ENCODE data around the gene IGHMBP2.
"Not testable (repeated sequence)": the region's sequence is repeated elsewhere in the genome, so short reads cannot be mapped to it uniquely, and the experiment has no call there.

Gene IGHMBP2

DNA sequence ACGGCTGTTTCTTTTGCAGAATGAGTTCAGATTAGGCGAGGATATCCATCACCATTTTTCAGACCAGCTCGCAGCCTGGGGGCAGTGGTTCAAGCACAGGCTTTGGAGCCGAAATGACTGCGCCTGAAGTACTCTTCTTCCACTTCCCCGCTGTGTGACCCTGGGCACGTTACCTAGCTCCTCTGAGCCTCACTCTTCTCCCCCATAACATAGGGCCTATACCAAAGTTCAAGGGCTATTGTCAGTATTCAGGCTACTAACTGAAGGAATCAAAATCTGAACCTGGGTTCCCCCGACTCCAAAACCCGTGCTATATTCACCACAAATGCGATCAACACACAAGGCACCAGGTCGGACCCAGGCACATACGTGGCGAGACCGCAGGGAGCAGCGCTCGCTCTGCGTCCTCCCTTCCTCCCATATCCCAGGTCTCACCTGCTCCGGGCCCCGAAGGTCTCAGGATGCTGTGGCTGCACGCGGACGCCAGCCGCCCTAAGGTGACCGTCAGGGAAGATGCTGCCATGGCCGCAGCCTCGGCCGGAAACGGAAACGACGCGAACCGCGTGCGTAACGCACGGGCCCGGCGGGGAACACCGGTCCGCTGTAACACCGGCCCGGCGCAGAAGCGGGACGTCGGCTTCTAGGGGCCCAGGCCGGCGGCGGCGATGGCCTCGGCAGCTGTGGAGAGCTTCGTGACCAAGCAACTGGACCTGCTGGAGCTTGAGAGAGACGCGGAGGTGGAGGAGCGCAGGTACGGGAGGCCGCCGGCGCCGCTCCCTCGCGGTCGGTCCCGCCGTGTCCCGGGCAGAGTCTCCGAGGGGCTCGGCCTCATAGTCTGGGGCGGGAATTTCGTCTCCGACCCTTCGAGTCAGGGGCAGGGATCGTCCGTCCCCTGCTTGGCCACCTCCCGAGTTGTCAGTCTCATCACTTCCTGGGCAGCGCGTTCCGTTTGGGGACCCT lies at the start of gene IGHMBP2, which contains the start of gene MRPL21:
TSS of gene IGHMBP2 (plus strand) at position 604 of the 960 bp plus-strand sequence. CDS start at position 666, 62 bp downstream.
TSS of gene MRPL21 (minus strand) at position 545 of the 960 bp plus-strand sequence. CDS start at position 523, 22 bp downstream.
- peak; percentile 78 to 84 (median 82) for DNase-seq (ENCODE audit: low read depth in 3 of 3)

DNA sequence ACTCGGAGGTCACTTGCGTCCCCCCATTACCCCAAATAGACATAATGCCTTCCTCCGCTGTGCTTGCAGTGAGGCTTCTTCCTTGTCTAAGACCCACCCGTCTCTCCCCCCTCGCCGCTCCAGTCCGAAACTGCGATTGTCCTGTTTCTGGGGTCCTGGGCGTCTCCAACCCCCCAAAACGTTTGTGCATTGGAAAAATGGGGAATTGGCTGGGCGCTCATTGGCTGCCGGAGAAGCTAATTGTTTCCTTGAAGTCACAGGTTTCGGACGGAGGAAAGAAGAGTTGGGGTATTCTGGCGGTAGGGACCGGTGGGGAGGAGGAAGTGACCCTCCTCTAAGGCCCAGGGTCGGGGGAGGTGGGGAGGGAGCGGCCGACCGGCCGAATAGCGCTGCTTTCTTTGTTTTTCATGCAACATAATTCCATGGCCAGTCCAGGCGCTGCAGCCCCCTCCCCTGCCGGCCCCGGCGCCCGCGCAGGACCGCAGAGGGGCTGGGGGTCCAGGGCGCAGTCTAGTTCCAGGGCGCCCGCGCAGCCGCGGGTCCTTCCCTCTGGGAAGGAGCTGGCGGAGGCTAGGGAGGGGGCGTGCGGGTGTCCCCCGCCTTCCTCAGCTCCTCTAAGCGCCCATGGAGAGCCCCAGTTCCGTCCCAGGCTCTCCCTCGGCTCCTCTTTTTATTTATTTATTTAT lies 49.3 kb upstream of the IGHMBP2 start:
- no peak for DNase-seq (ENCODE audit: low read depth in 3 of 3)

DNA sequence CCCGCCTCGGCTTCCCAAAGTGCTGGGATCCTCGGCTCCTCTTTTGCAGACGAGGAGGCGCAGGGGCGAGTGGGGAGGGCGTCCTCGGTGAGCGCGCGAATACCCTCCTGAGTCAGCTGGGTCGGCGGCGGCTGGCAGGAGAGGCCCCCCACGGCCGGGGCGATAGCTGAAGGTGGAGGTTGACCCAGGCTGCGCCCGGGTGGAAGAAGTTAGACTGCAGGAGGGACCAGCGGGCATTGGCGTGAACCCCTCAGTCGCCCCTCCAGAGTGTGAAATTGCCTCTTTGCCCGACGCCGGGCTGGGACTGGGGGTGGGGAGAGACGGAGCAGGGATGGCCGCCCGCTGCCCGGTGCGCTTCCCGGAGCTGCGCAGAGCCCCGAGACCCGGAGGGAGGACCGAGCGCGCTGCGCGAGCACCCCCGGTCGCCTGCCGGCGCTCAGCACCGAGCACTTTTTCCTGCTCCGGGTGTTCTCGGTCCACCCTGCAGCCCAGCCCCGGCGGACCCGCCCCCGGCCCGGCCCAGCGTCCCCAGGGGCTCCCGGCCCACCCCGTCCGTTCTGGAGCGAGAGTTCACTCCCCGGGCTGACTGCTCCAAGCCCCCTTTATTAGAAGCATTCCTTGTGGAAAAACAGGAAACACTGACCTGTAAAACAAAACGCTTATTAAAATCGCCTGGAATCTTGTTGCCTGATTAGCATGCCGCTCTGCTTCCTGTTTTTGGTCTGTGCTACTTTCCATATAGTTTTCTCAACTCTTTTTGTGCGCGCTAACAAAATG lies 48.3 kb upstream of the IGHMBP2 start:
- no peak for DNase-seq (ENCODE audit: low read depth in 3 of 3)

DNA sequence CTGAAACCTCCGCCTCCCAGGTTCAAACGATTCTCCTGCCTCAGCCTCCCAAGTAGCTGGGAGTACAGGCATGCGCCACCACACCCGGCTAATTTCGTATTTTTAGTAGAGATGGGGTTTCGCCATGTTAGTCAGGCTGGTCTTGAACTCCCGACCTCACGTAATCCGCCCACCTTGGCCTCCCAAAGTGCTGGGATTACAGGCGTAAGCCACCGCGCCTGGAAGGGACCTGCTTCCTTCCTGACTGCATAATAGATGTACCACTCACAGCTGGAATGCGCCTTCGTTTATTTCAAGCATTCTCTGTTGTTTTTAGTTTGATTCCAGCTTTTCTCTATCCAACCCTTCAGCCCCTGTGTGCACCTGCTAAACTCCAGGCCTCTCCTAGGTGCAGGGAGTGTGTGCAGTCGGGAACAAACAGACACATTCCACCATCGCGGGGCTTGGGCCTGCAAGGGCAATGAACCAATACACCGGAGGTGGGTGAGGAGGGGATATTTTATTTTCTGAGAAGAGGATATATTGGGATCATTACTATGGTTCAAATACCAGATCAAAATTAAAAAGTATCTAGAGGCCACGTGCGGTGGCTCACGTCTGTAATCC lies 47.2 kb upstream of the IGHMBP2 start:
- DNase-seq (ENCODE audit: low read depth in 3 of 3), result not testable (repeated sequence)

DNA sequence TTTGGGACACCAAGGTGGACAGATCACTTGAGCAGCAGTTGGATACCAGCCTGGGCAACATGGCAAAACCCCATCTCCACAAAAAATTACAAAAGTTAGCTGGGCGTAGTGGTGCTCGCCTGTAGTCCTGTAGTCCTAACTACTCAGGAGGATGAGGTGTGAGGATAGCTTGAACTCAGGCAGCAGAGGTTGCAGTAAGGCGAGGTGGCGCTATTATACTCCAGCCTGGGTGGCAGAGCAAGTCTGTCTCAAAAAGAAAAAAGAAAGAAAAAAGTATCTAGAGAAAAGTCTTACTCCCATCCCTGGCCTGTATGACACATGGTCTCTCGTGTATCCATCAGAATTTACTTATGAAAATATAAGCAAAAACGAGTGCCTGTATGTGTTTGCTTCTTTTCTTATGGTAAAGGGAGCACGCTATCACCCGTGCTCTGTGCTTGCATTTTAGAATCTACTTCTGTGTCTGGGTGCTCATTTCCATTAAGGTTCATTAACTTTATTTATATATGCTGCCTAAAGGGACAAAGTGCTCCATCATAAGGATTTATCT lies 46.6 kb upstream of the IGHMBP2 start:
- no peak for DNase-seq (ENCODE audit: low read depth in 3 of 3)

DNA sequence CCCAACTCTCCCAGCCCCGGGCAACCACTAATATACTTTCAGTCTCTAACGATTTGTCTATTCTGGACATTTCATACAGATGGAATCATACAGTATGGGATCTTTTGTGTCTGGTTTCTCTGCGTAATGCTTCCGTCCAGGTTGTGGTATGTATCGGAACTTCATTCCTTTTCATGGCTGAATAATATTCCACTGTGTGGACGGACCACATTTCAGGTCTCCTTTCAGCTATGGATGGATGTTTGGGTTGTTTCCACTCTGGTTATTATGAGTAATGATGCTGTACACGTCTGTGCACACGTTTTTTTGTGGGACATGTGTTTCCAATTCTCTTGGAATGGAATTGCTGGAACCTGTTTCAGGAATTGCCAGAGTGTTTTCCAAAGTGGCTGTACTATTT lies 44.6 kb upstream of the IGHMBP2 start:
- DNase-seq (ENCODE audit: low read depth in 3 of 3), result no peak

DNA sequence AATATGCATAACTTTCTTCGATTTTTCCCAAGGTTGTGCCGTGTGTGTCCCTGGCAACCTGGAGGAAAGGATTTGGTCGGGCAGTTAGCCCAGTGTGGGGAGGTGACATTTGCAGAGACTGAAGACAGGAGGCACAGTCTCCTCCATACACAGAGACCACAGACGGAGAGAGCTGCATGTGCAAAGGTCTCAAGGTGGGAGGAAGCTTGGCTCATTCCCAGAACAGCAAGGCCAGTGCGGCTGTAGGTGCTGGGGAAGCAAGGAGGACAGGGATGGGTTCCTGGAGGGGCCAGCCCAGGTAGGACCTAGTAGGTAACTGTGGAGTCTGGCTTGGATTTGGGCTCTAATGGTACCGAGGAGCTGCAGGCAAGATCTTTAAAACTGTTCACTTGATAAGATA lies 41.3 kb upstream of the IGHMBP2 start:
- no peak for DNase-seq (ENCODE audit: low read depth in 3 of 3)

DNA sequence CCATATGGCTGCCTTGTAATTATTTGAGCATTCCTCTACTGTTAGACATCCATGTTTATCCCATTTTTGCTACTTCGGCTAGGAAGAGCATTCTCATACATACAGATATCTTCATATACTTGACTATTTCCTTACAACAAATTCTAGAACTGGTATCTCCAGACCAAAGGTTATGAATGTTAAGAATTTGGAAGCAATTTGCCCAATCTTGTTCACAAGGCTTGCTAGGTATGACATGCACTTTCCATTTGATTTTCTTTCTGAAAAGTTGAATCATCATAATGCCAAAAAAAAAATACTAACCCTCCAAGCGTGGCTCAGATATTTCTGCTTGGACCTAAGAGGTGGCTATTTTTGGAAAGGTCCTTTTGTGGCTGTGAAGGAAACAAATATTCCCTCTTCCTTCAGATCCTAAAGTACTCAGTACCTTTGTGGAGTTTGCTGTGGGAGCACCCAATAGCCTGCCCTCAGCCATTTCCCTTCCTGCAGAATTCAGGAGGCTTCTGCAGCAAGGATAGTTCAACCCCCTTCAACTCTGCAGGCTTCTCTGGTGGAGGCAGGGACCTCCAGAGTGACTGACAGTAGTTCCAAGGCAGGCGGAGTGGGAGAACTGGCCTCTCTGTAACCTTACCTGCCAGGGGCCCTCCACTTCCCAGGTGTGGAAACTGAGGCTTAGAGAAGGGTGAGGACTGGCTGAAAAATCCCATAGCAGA lies 40.0 kb upstream of the IGHMBP2 start:
- no peak for DNase-seq (ENCODE audit: low read depth in 3 of 3)

DNA sequence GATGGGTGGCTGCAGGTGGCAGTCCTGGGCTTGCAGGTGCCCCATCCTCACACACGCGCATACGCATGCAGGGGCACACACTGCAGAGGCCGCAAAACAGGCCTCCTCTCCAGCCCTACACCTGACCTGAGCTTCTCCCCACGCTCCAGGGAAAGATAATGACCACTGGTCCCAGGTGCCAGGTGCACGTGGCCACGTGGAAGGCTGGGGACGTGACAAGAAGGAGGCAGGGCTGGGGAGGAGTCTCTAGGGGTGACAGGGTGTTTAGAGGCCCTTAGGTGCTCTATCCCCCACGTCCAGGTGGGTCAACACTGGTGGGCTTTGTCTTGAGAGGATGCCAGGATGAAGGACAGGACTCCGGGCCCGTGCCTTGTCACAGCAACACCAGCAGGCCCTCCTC lies 38.5 kb upstream of the IGHMBP2 start:
- no peak for DNase-seq (ENCODE audit: low read depth in 3 of 3)

DNA sequence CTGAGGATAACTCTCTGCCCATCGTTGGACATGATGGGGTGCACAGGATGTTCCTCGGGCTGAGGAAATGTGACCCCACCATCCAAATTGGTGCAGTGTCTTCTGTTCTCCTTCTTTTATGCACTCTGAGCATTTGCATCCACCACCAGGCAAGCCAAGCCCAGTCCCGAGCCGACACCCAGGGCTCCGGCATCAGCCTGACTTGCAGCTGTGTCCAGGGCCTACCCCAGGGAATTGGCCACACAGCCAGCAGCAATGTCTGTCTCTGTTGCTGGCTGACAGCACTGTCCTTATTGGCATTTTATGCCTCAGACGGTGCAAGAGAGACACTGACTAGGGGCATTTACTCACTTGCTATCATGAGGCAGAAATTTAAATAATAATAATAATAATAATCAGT lies 36.6 kb upstream of the IGHMBP2 start:
- no peak for DNase-seq (ENCODE audit: low read depth in 3 of 3)

DNA sequence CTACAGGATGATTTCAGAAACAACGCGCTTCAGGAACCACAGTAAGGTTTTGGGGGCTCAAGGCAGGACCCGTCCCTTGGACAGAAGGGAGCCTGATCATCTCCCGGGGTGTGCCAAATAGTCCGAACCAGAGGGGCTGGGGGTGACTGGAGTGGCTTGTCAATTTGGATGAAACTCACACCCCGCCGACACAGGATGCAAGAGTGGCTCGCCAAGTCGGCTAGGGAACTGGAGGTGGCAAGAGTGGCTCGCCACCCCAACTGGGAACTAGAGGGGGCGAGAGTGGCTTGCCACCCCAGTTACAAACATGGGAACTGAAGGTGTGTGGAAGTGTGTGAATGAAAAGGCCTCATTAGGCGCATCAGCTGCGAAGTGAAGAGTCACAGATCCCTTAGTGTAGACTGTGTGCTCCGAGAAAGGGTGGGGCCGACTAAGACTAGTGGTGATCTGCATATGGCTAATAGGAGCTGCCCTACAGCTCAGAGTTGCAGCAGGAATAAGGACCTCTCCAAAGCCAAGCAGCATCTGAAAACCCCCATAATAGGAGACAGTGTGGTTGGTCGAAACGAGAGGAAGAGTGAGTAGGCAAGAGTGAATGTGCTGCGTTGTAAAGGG lies 35.4 kb upstream of the IGHMBP2 start:
- DNase-seq (ENCODE audit: low read depth in 3 of 3), result no peak

DNA sequence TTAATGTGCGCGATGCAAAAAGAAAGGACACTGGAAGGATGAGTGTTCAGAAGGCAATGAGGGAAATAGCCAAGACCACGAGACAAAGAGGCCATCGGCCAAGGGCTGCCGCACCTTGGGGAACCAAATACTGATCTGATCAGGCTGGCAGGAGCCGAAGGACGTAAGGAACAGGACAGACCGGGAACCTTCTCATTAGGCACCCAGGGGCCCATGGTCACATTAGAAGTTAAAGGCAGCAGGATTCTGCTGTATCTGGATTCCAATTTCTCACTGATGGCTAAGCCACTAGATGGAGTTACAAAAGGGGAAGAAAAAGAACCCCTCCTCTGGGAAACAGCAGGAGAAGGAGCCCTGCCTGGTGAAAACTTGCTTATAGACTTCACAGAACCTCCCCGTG lies 33.2 kb upstream of the IGHMBP2 start:
- no peak for DNase-seq (ENCODE audit: low read depth in 3 of 3)

DNA sequence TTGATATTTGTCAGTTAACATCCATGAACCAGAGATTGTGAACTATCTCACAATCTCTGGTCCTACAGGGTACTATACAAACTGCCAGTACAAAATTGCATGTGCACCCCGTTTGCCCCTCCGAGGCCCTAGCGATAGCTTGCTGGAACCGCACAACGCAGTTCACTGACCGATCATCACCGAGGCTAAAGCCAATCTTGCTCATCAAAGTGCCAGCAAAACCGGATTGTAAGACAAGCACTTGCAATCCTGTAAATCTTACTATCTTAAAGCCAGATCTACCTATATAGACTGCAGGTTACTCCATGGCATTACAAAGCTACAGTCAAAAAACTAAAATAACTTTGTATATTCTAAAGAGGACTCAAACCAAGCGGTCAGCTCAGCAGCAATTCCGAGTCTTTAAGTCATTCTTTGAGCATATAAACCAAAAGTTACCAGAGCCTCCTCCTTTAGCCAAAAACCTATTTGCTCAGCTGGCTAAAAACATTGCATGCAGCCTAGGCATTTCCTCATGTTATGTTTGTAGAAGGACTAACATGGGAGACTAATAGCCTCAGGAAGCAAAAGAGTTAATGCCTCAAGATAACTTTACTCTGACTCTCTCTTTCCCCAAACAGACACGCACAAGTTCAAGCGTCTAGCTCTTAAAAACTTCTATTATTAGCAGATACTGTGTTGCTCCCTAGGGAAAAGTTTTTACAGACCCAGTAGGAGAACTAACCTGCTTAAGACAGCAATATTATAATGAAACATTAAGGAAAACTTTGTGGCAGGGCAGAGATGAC lies 31.3 kb upstream of the IGHMBP2 start:
- no peak for DNase-seq (ENCODE audit: low read depth in 3 of 3)

DNA sequence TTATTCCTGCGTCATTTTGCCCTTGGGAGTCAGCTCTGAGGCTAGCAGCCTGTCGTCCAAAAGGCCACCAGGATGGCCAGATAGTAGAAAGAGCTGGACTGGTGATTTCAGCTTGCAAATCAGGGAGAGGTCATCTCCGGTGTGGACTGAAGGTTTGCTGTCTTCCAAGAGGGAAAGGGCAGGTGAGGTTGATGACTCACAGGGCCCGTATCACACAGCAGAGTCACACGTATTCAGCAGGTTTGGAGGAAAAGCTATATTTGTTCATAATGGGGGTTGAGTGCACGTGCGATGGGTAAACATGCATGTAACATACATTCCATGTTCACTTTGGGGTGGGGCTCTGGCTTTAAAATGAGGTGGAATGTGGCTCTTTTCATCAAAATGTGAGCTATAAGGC lies 25.7 kb upstream of the IGHMBP2 start:
- DNase-seq (ENCODE audit: low read depth in 3 of 3), result no peak

DNA sequence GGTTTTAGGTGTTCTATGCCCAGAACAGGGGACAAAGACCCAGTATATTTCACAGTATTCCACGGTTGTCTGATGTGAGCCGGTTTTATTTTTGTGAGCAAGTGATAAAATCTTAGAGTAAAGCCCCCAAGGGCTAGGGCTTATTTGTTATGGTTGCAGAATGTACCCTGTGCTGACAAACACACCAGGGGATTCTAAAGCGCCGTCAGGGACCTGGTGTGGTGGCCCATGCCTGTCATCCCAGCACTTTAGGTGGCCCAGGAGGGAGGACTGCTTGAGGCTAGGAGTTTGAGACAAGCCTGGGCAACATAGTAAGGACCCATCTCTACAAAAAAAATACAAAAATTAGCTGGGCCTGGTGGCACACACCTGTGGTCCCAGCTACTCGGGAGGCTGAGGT lies 22.8 kb upstream of the IGHMBP2 start:
- DNase-seq (ENCODE audit: low read depth in 3 of 3), result no peak

DNA sequence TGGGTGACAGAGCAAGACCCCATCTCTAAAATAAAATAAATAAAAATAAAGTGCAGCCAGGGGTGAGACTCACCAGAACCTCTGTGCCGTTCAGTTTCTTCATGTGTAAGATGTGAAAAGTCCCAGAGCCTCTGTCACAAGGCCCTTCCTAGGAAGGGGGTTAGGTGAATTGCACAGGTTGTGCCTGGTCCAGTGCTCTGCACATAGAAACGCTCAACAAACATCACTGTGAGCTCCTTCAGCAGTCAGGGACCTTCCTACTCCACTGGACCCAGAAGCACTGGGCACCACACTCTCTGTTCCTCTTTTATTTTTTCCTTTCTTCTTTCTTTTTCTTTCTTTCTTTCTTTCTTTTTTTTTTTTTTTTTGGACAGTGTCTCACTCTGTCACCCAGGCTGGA lies 22.4 kb upstream of the IGHMBP2 start:
- DNase-seq (ENCODE audit: low read depth in 3 of 3), result no peak

DNA sequence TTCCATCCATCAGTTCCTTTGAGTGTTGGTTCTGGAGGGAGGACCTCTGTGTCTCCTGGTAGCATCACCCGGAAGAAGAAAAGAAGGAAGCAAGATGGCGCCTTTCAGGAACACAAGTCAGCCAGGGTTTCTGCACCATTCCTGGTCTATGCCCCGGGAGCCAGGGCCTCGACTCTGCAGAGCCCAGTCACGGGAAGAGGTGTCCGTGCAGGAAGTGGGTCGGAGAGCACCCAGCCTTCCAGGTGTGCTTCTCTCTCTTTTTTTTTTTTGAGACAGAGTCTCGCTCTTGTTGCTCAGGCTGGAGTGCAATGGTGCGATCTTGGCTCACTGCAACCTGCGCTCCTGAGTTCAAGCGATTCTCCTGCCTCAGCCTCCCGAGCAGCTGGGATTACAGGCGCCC lies 21.3 kb upstream of the IGHMBP2 start:
- DNase-seq (ENCODE audit: low read depth in 3 of 3), result no peak

DNA sequence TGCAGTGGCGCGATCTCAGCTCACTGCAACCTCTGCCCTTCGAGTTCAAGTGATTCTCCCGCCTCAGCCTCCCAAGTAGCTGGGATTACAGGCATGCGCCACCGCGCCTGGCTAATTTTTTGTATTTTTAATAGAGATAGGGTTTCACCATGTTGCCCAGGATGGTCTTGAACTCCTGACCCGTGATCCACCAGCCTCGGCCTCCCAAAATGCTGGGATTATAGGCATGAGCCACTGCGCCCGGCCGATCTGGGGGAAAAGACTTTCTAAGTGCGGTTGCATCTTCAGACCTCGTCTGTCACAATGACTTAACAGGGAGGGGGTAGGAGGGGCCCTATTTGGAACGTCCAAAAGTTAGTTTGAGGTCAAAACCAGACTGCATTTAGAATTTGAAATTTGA lies 18.9 kb upstream of the IGHMBP2 start:
- DNase-seq (ENCODE audit: low read depth in 3 of 3), result not testable (repeated sequence)

DNA sequence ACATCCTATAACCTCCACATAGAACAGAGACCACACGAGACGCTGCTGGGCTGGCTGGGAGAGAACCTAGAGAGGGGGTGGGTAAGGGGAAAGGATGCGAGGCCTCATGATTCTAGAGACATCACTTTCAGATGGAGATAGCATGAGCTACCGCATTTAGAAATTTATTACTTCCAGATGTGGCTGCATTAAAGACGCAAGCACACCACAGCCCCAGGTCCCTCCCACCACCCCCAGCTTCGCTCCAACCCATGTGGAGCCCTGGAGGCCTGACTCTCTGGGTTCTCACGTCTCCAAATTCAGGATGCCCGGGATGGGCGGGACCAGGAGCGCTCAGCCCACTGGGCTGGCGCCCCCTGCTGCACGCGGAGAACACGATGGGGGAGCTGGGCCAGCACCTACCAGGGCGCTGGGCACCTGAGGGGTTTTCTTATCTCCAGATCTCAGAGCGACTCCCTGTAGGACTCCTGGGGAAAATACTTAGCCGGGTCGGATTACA lies 13.7 kb upstream of the IGHMBP2 start:
- DNase-seq (ENCODE audit: low read depth in 3 of 3), result no peak
